Stimulated activated CD4-positive, alpha-beta T cell treated with anti-CD3 and anti-CD28 coated beads, Interleukin-1b, Interleukin-23, amount 100 ng/mL, for 4 hours (primary cell): Measurements from ENCODE around the gene ENAH.
"Not testable (repeated sequence)": the region's sequence is repeated elsewhere in the genome, so short reads cannot be mapped to it uniquely, and the experiment has no call there.

Experiments
- DNase-seq, 2 donors: peaks; one replicate each; pipeline ENCODE4 v3.0.0-alpha.2; 2020; ENCODE audit warnings: low read depth in 2 of 2

Gene ENAH

DNA sequence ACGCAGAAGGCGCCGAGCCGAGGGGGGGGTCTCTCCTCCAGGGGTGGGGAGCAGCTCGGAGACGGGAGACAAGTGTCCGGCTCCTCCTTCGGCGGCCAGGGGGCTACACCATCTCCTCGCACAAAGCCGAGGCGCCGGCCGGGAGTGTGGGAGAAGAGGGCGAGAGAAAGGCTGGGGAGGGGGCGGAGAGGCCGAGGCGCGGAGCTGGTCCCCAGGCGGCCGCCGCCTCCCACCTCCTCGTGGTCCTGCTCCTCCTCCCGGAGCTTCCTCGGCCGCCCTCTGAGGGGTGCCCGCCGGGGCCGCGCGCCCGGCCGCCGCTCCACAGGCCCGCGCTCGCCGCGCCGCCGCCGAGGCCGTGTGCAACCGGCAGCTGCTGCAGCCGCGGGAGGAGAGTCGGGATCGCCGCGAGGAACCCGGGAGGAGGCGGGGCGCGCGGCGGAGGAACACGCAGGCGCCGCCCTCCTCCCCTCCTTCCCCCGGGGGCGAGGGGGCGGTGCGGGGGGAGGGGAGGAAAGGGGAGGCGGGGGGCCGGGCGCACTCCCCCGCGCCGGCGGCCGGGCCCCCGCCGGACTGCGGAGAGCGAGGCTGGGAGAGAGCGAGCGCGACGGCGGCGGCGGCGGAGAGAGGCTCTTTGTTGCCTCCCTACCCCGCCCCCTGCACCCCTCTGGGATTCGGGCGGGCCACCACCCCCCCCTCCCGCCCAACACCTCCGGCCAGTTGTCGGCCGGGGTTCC is at the start of gene ENAH:
TSS of gene ENAH (minus strand) at position 395 of the 734 bp plus-strand sequence. CDS start 433 bp downstream, outside the sequence.
- peak; percentile 41 to 43 for DNase-seq

DNA sequence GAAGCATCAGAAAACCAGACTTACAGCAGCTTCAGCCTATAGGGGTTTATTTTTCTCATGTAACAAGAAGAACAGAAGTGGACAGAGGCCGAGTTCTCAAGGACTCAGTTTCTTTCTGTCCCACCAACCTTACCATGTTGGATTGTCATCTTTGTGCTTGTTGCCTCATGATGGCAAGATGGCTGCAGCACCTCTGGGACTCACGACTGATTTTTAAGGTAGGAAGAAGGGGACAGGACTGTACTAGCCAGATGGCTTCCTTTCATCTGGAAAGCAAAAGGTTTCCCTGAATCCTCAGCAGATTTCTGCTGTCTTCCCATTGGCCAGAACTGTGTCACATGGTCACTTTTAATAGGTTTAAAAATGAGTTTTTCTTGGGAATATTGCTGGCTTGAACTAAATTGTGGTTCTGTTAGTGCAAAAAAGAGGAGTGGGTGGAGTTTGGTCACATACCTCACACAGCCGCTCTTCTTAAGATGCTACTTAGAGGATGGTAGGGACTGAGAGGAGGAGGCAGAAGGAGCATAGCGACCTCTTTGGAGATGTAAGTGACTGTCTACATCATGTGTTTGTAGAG is 48.1 kb upstream of the ENAH start:
- no peak for DNase-seq

DNA sequence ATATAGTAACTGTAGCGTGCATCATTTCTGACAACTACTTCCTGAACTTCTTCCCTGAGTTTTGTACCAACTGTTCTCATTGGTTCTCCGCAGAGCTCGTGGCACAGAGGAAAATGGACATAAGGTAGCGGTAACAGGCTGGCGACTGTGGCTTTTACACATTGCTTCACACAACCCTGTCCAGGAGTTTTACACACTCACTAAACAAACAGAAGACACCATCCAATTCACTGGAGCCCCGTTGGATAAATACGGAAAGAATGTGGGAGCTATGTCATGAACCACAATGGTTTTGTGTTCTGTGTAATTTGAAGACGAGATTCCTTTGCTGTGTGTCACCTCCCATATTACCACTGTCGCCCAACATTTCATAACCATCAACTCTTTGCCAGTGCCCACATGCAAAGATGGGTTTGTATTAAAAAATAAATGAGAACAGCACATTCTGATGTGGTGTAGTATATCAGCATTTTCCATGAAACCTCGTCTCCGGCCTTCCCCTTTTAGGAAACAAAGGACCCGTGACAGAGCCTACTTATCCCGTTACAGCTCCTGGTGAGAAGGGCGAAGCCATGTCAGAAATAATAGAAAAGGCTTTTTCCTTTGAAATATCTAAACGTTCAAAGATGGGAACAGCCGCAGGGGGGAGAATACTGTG is 47.4 kb upstream of the ENAH start:
- no peak for DNase-seq

DNA sequence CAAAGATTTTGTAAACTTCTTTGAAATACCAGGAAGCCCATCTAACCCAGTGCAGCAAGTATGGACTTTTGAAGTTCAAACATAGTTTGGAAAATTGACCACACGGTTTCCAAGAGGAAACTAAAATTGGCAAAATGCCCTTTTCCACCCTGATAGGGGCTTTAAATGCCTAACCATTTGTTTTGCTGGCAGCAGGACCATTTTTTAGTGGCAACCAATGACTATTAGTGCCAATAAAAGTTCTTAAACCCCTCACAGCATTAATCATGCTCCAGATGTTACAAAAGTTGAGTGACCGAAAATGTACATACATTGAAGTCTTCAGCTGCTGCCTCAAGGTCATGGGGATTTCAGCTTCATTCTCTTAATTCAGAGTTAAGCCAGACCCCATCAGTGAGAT is 46.4 kb upstream of the ENAH start:
- DNase-seq: no peak

DNA sequence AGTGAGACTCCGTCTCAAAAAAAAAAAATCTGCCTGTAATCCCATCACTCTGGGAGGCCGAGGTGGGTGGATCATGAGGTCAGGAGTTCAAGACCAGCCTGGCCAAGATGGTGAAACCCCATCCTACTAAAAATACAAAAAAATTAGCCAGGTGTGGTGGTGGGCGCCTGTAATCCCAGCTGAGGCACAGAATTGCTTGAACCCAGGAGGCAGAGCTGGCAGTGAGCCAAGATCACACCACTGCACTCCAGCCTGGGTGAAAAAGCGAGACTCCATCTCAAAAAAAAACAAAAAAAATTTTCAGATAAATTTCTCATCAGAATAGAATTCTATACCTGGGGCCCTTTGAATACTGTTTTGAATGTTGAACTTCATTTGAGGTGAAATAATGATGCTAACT is 45.3 kb upstream of the ENAH start:
- not testable (repeated sequence) for DNase-seq

DNA sequence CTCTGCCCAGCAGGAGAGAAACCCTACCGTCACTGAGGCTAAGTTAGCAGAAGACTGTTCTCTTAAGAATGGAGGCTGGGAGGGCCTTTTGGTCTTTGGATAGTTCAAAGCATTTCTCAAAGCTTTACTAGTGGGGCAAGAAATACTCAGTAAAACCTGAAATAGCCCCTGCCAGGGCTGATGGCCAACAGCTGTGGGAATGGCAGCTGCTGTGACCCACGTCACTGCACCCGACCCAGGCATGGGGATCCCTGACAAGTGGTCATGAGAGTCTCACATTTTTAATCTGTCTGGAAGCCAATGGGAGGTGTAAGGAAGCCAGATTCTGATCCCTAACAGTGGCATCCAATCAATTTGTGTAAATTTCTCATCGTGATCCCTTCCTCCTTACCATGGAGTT is 44.5 kb upstream of the ENAH start:
- no peak for DNase-seq

DNA sequence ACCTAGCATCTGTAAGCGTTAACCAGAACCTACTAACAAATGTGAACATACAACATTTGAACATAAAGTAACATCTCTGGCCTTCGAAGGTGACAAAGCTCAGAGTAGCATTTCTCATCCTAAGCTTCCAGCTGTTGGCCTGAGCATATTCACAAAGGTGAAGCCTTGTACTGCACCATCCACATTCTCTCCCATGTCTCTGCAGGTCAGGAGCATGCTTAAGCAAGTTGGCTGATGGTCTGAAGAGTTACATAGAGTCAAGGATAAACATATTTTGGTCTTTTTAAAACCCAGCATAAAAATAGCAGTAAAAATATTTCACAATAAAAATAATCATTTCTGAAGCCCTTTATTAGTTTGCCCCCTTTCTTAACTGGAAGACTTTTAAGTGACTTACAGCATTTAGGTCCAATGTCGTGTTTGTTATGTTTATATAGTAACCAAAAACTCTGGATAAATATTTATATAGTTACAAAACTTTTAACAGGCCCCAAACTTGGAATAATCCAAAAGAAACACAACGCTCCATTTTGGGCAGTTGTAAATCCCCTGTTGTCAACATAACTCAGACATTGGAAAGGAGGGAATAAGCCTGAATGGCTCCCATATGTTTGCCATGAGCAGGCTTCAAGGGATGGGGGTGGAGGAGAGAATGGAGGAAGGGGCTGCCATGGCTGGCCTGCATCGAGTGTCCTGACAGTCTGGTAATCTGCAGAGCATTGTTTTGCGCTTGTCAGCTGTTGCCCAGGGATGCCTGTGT is 42.8 kb upstream of the ENAH start:
- DNase-seq: no peak

DNA sequence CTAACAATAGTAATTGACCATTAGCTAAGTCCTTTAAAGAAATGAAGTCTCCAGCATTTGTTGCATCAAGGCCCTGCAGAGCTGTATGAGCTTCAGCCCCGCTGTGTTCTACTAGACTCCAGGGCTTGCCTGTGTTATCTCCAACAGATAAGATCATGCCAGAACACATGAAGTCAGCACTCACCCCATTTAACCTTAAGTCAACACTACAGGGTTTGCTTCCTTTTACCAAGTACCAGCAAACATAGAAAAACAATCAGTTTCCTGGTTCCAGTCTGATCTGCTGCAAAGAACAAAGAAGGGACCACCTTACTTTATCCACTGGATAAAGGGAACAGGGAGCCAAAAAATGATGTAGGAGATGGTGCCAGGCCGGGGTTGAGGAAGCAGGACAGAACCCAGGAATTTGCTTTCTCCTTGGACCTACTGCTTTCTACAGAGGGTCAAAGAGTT is 41.3 kb upstream of the ENAH start:
- no peak for DNase-seq

DNA sequence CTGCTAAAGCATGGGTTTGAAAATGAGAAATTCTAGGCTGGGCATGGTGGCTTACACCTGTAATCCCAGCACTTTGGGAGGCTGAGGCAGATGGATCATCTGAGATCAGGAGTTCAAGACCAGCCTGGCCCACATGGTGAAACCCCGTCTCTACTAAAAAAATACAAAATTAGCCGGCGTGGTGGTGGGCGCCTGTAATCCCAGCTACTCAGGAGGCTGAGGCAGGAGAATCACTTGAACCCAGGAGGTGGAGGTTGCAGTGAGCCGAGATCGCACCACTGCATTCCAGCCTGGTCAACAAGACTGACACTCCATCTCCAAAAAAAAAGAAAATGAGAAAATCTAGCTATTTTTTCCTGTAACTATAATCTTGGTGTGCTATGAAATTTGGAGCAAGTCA is 40.8 kb upstream of the ENAH start:
- DNase-seq: not testable (repeated sequence)

DNA sequence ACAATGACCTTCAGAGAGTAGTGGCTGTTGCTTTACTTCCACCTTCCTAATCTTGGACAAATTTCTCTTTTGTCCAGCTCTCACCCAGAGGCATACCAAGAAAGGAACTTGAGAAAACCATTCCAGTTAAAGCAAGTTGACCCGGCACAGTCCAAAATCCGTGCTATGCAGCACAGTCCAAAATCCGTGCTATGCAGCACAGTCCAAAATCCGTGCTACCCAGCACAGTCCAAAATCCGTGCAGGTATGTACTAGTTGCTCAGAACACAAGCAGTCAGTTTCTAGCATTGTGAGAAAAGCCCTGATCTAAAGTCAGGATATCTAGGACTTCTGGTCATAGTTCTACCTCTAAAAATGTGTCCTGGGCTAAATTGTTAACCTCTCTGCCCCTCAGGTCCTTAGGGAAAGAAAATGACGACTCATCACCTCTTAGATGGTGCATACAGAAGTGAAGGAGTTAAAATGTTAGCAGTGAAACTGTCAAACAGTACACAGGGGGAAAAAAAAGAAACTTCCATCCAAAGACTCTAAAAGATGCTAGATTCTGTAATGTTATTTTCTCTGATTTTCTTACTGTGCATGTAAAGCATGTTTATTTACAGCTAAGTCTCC is 40.3 kb upstream of the ENAH start:
- DNase-seq: no peak

DNA sequence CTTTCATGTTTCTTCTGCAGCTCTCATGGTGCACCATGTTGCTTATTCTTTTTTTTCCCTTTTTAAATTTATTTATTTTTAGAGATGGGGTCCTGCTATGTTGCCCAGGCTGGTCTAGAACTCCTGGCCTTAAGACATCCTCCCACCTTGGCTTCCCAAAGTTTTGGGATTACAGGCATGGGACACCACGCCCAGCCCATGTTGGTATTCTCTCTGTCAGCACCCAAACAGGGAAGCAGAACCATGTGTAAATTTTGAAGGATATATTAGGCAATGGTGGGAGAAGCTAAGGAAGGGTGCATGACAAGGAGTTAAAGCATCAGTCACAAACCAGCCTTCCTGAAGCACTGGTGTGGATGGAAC is 39.6 kb upstream of the ENAH start:
- no peak for DNase-seq

DNA sequence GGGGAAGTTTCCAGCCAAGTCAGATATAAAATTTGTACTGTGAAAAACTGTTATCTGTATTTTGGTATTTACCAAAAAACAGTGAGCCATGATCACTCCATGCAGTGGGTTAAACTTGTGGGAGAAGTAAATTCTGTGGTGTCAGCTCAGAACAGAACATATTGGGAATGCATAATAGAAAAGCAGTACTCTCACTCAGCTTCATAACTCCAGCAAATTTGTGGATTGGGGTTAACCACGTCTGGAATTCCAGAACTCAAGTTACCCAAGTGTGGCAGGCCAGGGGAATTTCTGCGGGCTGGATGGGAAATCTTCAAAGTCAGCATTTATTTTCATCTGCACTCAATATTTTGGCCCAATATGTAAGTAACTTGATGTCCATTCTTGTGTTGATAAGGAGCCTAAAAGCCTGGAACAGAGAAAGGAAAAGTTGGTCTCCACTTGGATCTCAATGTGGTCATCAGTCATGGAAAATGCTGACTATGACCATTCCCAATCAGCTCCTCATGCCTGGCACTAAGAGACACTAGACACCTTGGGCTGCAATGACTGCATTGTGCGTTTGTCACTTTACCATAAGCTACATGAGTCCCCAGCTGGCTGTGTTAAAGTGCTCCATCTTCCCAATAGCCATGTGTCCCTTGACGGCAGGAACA is 39.1 kb upstream of the ENAH start:
- DNase-seq: no peak

DNA sequence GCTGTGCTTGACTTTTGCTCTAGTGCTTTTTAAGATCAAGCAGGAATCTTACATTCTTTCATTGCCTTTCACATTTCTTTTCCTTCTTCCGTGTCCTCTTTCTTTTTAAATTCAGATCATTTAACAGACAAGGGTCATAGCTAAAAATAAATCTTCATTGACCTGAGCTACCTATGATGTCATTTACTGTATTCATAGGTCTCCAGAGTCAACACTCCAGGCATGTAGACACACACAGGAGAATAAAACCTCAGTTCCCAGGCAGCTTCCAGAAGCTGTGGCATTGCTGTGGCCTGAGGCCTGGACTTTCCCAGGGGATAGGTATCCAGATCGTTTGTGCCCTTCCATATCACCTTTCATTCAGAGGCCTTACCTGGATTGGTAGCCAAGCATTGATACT is 38.5 kb upstream of the ENAH start:
- no peak for DNase-seq

DNA sequence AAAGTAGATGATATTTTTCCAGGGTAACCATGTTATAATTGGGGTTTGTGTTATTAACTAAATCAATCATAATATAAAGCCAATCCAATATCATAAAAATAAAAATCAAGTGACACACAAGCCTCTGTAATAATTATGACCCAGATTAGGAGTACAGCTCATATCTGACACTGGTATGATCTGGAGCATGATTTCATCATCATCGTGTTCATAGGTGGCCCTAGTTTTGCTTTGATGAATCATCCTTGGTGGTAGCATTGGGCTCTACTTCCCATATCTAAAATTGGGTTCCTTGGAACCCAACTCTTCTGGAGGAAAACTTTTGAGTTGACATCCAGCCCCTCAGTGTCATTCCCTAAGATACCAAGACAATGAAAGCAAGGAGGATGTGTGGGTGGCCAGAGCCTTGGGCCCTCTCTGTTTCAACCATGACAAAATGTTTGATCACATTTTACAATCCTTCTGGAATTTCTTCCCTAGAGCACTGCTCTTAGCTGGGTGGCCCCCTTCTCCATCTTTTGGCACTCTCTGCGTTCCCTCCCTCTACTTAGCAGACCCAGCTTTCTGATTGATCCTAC is 37.0 kb upstream of the ENAH start:
- no peak for DNase-seq

DNA sequence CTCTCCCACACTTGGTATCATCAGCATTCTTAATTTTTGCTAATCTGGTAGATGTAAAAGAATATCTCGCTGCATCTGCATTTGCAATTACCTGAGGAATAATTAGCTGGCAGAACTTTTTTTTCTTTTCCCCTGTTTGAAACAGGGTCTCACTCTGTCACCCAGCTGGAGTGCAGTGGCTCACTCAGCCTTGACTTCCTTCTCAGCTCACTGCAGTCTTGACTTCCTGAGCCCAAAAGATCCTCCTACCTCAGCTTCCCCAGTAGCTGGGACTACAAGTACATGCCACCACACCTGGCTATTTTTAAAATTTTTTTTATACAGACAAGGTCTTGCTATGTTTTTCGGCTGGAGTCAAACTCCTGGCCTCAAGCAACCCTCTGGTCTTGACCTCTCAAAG is 35.4 kb upstream of the ENAH start:
- DNase-seq: no peak

DNA sequence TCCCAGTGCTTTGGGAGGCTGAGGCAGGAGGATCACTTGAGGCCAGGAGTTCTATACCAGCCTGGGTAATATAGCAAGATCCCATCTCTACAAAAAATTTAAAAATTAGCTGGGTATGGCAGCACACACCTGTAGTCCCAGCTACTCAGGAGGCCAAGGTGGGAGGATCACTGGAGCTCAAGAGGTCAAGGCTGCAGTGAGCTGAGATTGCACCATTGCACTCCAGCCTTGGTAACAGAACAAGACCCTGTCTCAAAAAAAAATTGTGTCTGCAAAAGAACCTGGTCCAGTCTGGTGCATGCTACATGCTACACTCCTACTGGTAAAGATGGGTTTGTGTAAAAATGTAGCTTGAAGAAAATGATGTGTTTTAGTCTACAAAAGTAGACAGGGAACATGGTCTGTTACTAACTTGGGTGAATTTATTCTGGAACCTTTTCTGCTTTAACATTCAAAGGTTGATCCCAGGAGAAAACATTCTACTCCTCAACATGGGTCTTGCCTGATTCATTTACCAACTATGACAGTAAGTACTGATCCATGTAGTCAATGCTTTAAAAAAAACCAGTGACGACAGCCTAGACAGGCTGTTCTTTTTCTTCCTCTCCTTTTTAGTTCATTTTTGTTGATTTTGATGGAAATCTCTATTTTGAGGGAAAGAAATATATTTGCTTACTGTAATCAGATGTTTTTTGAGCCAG is 32.7 kb upstream of the ENAH start:
- DNase-seq: no peak

DNA sequence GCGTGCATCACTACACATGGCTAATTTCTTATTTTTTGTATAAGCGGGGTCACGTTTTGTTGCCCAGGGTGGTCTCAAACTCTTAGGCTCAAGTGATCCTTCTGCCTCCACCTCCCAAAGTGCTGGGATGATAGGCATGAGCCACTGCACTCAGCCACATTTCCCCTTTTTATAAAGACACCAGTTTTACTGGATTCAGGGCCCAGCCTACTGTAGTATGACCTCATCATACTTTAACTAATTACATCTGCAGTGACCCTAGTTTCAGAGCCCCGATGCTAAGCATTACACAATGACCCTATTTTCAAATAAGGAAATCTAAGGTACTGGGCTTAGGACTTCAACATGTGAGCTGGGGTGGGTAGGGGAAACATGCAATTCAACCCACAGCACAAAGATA is 31.8 kb upstream of the ENAH start:
- no peak for DNase-seq

DNA sequence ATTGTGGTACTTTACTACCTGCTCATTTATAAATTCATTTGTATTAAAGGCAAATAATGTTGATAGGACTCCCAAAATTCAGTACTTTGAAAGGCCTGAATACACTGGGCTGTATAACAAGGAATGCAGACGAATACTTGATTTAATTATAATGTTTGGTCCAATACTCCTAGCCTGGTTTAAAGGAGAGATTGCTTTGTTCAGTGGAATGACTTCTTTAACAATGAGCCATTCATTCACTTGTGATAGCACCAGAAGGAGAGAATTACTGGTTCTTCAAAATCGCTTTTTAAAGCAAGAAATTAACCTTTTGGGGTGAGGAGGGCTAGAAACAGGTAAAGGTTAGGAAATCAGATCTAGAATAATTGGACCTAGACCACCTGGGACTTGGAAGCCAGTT is 28.3 kb upstream of the ENAH start:
- no peak for DNase-seq

DNA sequence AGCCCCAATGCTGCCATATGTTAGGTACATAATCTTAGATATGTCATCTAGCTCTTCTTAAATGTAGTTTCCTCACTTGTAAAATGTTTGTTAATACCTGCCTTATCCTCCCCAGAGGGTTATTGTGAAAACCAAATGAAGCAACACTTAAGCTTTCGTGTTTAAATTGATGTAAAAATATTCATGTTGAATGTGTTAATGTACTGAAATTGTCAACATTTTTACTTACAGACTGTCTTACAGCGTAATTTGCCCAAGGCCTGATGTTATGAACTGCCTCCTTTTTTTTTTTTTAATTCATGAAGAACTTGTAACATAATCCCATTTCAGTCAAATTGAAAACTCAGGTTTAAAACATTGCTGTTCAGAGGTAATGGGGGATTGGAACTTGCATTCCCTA is 25.6 kb upstream of the ENAH start:
- no peak for DNase-seq

DNA sequence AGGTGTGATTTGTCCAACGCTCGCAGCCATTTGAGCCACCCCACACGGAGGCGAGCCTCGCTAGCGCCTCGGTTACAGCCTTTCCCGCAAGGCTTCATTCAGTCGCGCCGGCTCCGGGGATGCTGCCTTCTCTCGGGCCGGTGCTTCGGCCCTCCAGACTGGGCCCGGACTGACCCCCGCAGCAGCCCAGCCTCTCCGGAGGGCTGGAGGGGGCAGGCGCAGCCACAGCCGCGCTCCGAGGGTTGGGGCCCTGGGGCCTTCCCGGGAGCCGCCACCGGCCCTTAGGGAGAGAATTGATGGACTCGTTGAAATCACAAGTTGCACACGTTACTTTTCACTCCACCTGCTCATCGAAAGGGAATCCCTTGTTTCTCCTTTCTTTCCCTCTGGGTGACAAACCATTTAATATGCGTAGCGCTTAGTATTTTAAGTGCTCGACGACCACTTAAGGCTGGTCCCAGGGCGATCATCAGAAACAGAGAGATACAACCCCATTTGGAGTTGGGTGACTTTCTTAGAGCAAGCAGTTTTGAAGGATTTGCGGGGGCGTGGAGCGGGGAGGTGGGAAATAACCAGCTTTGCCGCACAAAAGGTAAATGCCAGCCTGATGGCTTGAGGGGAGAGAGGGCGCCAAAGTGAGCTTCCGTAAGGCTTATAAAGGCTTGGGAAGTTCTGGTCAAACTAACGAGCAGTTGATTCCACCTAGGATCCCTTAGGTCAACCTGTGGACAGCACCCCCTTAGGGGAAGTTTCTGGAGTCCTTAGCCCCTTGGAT is 24.6 kb upstream of the ENAH start:
- DNase-seq: no peak
